Measurements from ENCODE around the gene CDH3.

DNA sequence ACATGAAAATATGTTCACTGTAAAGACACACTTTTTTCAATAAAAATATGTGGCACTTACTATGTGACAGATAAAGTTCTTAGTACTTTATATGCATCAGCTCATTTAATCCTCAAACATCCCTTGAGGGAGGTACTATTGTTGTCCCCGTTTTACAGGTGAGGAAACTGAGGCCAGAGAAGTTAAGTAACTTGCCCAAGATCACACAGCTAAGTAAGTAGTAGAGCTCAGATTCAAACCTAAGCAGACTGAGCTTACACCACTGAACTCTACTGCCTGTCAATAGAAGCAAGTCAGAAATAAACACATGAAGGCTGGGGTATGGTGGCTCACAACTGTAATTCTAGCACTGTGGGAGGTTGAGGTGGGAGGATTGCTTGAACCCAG is 13.9 kb downstream of the CDH3 start:
- TF ChIP-seq, protein P1, sequence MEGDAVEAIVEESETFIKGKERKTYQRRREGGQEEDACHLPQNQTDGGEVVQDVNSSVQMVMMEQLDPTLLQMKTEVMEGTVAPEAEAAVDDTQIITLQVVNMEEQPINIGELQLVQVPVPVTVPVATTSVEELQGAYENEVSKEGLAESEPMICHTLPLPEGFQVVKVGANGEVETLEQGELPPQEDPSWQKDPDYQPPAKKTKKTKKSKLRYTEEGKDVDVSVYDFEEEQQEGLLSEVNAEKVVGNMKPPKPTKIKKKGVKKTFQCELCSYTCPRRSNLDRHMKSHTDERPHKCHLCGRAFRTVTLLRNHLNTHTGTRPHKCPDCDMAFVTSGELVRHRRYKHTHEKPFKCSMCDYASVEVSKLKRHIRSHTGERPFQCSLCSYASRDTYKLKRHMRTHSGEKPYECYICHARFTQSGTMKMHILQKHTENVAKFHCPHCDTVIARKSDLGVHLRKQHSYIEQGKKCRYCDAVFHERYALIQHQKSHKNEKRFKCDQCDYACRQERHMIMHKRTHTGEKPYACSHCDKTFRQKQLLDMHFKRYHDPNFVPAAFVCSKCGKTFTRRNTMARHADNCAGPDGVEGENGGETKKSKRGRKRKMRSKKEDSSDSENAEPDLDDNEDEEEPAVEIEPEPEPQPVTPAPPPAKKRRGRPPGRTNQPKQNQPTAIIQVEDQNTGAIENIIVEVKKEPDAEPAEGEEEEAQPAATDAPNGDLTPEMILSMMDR (IDR thresholded peaks at IDR 0.05) = no peak
- TF ChIP-seq POLR2A (IDR thresholded peaks at IDR 0.05) = no peak
- TF ChIP-seq EP300 (IDR thresholded peaks at IDR 0.05) = no peak

Data from tibial nerve (tissue), 4 donors.